Immature natural killer cell (primary cell): ENCODE data around the gene TULP4. TPM values are rescaled to one million over a fixed set of nuclear protein-coding genes. Genes with fewer than 3 reads are reported as not detected.

Experiments
- DNase-seq, 3 donors: peaks; one replicate each; pipeline ENCODE4 v3.0.0; 2022; ENCODE audit warnings: mixed read lengths in 1 of 3
- H3K27ac Mint-ChIP-seq, 6 donors: one replicate each; pipeline ENCODE4 v1.8.0; 2020; ENCODE audit warnings: mixed read lengths in 6 of 6, mild to moderate bottlenecking in 5 of 6, inconsistent platforms in 4 of 6, moderate library complexity in 3 of 6
- H3K27me3 Mint-ChIP-seq, 3 donors: one replicate each; pipeline ENCODE4 v1.8.0; 2020 to 2021; ENCODE audit warnings: low read depth in 3 of 3, mild to moderate bottlenecking in 3 of 3, mixed read lengths in 3 of 3, moderate library complexity in 3 of 3, inconsistent platforms in 1 of 3
- H3K36me3 Mint-ChIP-seq, 3 donors: one replicate each; pipeline ENCODE4 v1.8.0; 2020; ENCODE audit warnings: mixed read lengths in 3 of 3, inconsistent platforms in 2 of 3, mild to moderate bottlenecking in 2 of 3
- H3K4me1 Mint-ChIP-seq, 2 donors: one replicate each; pipeline ENCODE4 v1.8.0; 2020; ENCODE audit warnings: inconsistent platforms in 2 of 2, mild to moderate bottlenecking in 2 of 2, mixed read lengths in 2 of 2, moderate library complexity in 1 of 2
- H3K4me3 Mint-ChIP-seq, 5 donors: one replicate each; pipeline ENCODE4 v1.8.0; 2020; ENCODE audit warnings: mild to moderate bottlenecking in 5 of 5, mixed read lengths in 5 of 5, inconsistent platforms in 3 of 5, moderate library complexity in 3 of 5
- H3K9me3 Mint-ChIP-seq, 6 donors: one replicate each; pipeline ENCODE4 v1.8.0; 2020; ENCODE audit warnings: mild to moderate bottlenecking in 6 of 6, mixed read lengths in 6 of 6, inconsistent platforms in 4 of 6, moderate library complexity in 3 of 6
- polyA plus RNA-seq, 3 donors: library from polyadenylated mRNA; unstranded; fragments of 300-500 nt; fragmentation: Illumina TruSeq; gene quantifications; one replicate each; pipeline ENCODE4 v1.2.3, GENCODE V29; 2021

Gene TULP4
- polyA plus RNA-seq, 3 donors from 2014 or later, result 19.0 to 46.9 (median 22.2) TPM

DNA sequence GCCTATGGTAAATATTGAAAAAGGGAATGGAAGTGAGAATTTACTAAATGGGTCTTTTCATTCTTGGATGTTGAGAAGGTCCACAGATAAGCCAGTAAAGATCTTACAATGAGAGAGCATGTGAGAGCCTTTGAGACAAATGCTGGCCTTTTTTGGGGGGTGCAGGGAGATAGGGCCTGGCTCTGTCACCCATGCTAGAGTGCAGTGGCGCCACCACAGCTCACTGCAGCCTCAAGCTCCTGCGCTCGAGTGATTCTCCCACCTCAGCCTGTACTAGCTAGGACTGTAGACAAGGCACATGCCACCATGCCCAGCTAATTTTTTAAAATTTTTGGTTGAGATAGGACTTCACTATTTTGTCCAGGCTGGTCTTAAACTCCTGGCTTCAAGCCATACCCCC, 184.4 kb downstream of the TULP4 start:
- H3K36me3 Mint-ChIP-seq, result peaks cover 13 to 38% (median 28%) of the 10 kb centered on the region in 3 donors
- no peaks in the 10 kb centered on the region for H3K9me3 Mint-ChIP-seq
- H3K4me3 Mint-ChIP-seq, result no peak overlapping the region
- peaks cover 0 to 1% (median 0%) of the 10 kb centered on the region in 3 donors for H3K27me3 Mint-ChIP-seq
- H3K27ac Mint-ChIP-seq, result no peak overlapping the region
- no peaks in the 10 kb centered on the region for H3K4me1 Mint-ChIP-seq
- DNase-seq, result no peak

DNA sequence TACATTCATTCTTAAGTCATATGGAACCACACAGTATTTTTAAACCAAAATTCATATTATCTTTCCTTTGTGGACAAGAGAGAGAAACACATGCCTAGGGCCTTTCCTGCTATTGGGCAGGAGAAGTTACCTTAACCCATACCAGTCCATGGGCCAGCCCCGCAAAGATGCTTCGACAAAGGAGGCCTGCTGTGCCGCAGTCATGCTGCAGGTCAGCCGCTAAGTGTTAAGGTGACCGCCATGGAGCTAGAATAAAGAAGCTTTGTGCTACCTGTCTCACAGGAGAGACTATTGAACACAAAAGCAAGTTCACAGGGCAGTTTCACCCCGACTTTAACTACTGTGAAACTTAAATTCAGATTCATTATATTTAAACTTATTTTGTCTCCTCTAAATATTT, 185.4 kb downstream of the TULP4 start:
- no peak overlapping the region for H3K4me3 Mint-ChIP-seq
- H3K27ac Mint-ChIP-seq, result no peak overlapping the region
- H3K36me3 Mint-ChIP-seq, result peaks cover 10 to 32% (median 28%) of the 10 kb centered on the region in 3 donors
- no peaks in the 10 kb centered on the region for H3K27me3 Mint-ChIP-seq
- no peaks in the 10 kb centered on the region for H3K4me1 Mint-ChIP-seq
- no peaks in the 10 kb centered on the region for H3K9me3 Mint-ChIP-seq
- DNase-seq, result no peak

DNA sequence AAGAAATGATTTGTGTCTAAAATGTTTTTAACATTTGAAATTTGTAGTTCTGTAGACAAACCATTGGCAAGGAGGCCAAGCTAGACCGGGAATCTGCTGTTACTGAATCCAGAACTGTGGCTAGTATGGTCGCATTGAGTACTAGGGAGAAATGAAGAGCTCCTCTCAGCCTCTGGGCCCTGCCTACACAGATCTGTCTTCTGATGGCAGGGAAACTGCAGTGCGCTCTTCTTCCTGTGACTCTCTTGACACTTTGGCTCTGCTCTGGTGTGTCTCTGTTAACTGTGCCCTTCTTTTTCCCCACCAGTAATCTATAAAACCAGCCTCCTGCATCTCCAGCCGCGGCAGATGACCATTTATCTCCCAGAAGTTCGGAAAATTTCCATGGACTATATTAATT, 186.1 kb downstream of the TULP4 start:
- Mint-ChIP-seq H3K4me1 (no peaks in the 10 kb centered on the region), H3K4me3 (no peak overlapping the region), H3K27me3 (no peaks in the 10 kb centered on the region), H3K9me3 (no peaks in the 10 kb centered on the region), H3K36me3 (peaks cover 12 to 33% (median 28%) of the 10 kb centered on the region in 3 donors), H3K27ac (no peak overlapping the region)
- DNase-seq, result no peak

DNA sequence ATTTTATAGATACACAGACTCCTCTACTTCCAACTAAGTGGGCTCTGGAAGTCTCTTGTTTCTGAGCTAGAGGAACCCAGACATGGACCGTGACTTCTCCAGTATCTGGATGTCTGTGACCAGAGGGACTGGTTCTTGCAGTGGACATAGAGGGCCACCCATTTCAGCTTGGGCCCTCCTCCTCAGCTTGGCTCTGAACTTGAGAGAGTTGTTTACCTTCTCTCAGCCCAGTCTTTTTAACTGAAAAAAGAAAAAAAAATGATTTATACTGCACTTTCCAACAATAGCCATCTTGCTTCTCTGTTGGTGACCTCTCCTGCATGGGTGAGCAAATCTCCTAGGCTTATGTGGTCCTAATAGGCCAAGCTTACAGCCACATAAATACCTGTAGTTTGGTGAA, 187.3 kb downstream of the TULP4 start:
- H3K9me3 Mint-ChIP-seq, result no peaks in the 10 kb centered on the region
- peaks cover 19 to 36% (median 22%) of the 10 kb centered on the region in 3 donors for H3K36me3 Mint-ChIP-seq
- no peaks in the 10 kb centered on the region for H3K27me3 Mint-ChIP-seq
- no peak overlapping the region for H3K27ac Mint-ChIP-seq
- DNase-seq, result no peak
- peaks cover 0 to 2% of the 10 kb centered on the region in 2 donors for H3K4me1 Mint-ChIP-seq
- no peak overlapping the region for H3K4me3 Mint-ChIP-seq

DNA sequence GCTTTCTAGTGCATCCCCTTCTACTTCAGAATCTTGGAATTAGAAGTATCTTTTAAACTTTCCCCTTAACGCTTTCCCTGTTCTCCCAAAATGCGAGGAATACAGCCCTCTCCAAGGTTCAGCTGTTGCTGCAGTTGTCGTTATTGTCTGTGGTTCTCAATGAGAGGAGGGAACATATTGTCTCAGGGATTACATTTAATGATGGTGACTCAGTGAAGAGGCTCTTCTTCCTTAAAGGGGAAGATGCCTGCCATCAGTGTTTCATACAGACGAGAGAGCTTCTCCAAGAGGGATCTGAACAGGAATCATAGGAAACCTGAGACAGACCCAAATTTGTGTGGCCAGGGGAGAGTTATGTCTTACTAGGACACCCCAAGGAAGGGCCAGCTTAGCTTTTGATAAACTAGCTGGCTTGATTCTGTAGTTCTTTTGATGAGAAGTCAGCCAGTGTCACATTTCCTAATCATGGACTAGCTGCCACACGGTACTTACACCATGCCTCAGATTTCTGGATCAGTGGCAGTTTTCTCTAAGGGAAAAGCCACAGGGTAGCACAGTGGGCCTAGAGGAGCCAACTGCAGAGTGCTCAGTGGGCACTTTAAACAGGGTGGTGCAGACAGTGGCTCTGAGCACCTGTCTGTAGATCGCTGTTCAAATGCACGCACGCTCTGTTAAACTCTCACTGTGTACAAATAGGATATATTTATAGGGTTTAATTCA, 187.9 kb downstream of the TULP4 start:
- no peaks in the 10 kb centered on the region for H3K9me3 Mint-ChIP-seq
- peaks cover 0 to 2% of the 10 kb centered on the region in 2 donors for H3K4me1 Mint-ChIP-seq

DNA sequence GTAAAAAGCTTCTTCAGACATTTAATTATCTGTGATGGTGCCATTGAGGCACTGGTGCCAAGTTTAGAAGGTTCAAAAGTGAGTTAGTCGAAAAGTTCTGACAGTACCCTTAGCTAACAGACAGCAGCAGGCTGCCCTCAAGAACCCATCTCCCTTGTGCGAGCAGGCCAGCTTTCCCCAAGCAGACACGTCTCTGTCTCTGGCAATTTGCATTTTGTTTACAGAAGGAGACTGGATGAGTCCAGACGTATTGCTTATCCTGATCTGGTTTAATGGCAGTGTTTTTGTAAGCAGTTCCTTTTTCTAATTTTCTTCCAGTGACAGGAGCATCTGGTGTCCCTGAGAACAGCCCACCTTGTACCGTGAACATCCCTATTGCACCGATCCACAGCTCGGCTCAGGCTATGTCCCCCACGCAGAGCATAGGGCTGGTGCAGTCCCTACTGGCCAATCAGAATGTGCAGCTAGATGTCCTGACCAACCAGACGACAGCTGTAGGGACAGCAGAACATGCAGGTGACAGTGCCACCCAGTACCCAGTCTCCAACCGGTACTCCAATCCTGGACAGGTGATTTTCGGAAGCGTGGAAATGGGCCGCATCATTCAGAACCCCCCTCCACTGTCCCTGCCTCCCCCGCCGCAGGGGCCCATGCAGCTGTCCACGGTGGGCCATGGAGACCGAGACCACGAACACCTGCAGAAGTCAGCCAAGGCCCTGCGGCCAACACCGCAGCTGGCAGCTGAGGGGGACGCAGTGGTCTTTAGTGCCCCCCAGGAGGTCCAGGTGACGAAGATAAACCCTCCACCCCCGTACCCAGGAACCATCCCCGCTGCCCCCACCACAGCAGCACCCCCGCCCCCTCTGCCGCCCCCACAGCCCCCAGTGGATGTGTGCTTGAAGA, 189.3 kb downstream of the TULP4 start:
- H3K36me3 Mint-ChIP-seq, result peaks cover 21 to 45% (median 32%) of the 10 kb centered on the region in 3 donors
- DNase-seq, result no peak
- no peak overlapping the region for H3K4me3 Mint-ChIP-seq
- H3K4me1 Mint-ChIP-seq, result peaks cover 2 to 4% of the 10 kb centered on the region in 2 donors
- H3K27me3 Mint-ChIP-seq, result peaks cover 0 to 2% (median 2%) of the 10 kb centered on the region in 3 donors
- no peaks in the 10 kb centered on the region for H3K9me3 Mint-ChIP-seq
- H3K27ac Mint-ChIP-seq, result no peak overlapping the region

More for the DNA sequence above, 187.9 kb downstream of the TULP4 start:
- H3K4me3 Mint-ChIP-seq, result no peak overlapping the region
- DNase-seq, result no peak
- no peaks in the 10 kb centered on the region for H3K27me3 Mint-ChIP-seq
- H3K36me3 Mint-ChIP-seq, result peaks cover 21 to 41% (median 24%) of the 10 kb centered on the region in 3 donors
- H3K27ac Mint-ChIP-seq, result no peak overlapping the region

DNA sequence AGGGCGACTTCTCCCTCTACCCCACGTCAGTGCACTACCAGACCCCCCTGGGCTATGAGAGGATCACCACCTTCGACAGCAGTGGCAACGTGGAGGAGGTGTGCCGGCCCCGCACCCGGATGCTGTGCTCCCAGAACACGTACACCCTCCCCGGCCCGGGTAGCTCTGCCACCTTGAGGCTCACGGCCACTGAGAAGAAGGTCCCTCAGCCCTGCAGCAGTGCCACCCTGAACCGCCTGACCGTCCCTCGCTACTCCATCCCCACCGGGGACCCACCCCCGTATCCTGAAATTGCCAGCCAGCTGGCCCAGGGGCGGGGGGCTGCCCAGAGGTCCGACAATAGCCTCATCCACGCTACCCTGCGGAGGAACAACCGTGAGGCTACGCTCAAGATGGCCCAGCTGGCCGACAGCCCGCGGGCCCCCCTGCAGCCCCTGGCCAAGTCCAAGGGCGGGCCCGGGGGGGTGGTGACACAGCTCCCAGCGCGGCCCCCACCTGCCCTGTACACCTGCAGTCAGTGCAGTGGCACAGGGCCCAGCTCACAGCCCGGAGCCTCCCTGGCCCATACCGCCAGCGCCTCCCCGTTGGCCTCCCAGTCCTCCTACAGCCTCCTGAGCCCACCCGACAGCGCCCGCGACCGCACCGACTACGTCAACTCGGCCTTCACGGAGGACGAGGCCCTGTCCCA, 190.1 kb downstream of the TULP4 start:
- H3K4me3 Mint-ChIP-seq, result no peak overlapping the region
- H3K9me3 Mint-ChIP-seq, result no peaks in the 10 kb centered on the region
- peaks cover 2 to 4% of the 10 kb centered on the region in 2 donors for H3K4me1 Mint-ChIP-seq
- H3K27me3 Mint-ChIP-seq, result peaks cover 0 to 2% (median 2%) of the 10 kb centered on the region in 3 donors
- no peak for DNase-seq
- no peak overlapping the region for H3K27ac Mint-ChIP-seq
- H3K36me3 Mint-ChIP-seq, result peaks cover 25 to 46% (median 35%) of the 10 kb centered on the region in 3 donors

DNA sequence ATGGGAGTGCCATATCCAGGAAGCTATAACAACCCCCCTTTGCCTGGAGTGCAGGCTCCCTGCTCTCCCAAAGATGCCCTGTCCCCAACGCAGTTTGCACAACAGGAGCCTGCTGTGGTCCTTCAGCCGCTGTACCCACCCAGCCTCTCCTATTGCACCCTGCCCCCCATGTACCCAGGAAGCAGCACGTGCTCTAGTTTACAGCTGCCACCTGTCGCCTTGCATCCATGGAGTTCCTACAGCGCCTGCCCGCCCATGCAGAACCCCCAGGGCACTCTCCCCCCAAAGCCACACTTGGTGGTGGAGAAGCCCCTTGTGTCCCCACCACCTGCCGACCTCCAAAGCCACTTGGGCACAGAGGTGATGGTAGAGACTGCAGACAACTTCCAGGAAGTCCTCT, 191.0 kb downstream of the TULP4 start:
- DNase-seq, result no peak
- Mint-ChIP-seq H3K36me3 (peaks cover 25 to 52% (median 43%) of the 10 kb centered on the region in 3 donors), H3K9me3 (no peaks in the 10 kb centered on the region), H3K27me3 (peaks cover 0 to 2% (median 2%) of the 10 kb centered on the region in 3 donors), H3K27ac (no peak overlapping the region), H3K4me3 (no peak overlapping the region), H3K4me1 (peaks cover 2 to 4% of the 10 kb centered on the region in 2 donors)

DNA sequence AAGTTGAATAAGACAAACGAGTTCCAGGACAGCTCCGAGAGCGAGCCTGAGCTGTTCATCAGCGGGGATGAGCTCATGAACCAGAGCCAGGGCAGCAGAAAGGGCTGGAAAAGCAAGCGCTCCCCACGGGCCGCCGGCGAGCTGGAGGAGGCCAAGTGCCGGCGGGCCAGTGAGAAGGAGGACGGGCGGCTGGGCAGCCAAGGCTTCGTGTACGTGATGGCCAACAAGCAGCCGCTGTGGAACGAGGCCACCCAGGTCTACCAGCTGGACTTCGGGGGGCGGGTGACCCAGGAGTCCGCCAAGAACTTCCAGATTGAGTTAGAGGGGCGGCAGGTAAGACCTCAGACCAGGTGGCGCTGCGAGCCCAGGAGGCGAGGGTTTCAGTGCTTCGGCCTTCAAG, 191.6 kb downstream of the TULP4 start:
- peaks cover 2 to 4% of the 10 kb centered on the region in 2 donors for H3K4me1 Mint-ChIP-seq
- H3K4me3 Mint-ChIP-seq, result no peak overlapping the region
- no peak for DNase-seq
- H3K27ac Mint-ChIP-seq, result no peak overlapping the region
- no peaks in the 10 kb centered on the region for H3K9me3 Mint-ChIP-seq
- peaks cover 19 to 47% (median 44%) of the 10 kb centered on the region in 3 donors for H3K36me3 Mint-ChIP-seq
- H3K27me3 Mint-ChIP-seq, result peaks cover 0 to 2% (median 2%) of the 10 kb centered on the region in 3 donors

DNA sequence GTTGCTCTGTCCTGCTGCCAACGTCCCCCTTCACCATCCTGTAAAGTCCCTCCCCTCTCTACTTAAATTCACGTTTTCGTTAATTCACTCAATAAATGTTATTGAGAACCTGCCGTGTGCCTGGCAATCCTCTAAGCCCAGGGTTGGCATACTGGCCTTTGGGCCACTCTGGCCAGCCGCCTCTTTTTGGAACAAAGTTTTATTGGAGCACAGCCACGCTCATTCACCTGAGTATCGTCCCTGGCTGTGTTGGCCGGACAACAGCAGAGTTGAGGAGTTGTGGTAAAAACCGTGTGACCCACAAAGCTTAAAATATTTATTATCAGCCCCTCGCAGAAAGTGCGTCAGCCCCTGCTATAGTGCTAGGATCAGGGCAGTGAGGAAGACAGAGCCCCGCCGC, 192.9 kb downstream of the TULP4 start:
- Mint-ChIP-seq H3K27me3 (peaks cover 0 to 2% (median 2%) of the 10 kb centered on the region in 3 donors), H3K27ac (no peak overlapping the region), H3K9me3 (no peaks in the 10 kb centered on the region), H3K4me1 (peaks cover 2 to 4% of the 10 kb centered on the region in 2 donors), H3K36me3 (peaks cover 9 to 44% (median 41%) of the 10 kb centered on the region in 3 donors), H3K4me3 (no peak overlapping the region)
- no peak for DNase-seq

DNA sequence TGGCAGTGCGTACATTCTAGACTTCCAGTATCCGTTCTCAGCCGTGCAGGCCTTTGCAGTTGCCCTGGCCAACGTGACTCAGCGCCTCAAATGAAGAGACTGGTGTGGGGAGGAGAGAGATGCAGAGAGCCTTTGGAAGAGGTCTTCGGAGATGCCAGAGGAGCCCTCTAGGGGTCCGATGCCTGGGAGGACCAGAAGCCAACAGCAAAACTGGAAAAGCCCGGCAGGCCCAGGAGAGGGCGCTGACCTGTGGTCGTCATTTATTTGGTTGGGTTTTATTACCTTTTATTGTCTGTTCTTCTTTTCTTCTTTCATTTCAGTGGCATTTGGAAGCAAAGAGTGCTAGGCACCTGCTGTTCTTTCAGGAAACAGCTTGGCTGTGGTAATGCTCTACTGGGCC, 194.3 kb downstream of the TULP4 start:
- no peaks in the 10 kb centered on the region for H3K9me3 Mint-ChIP-seq
- no peak for DNase-seq
- no peak overlapping the region for H3K4me3 Mint-ChIP-seq
- H3K27me3 Mint-ChIP-seq, result peaks cover 0 to 2% (median 2%) of the 10 kb centered on the region in 3 donors
- H3K4me1 Mint-ChIP-seq, result peaks cover 2 to 4% of the 10 kb centered on the region in 2 donors
- H3K27ac Mint-ChIP-seq, result no peak overlapping the region
- H3K36me3 Mint-ChIP-seq, result peaks cover 4 to 39% (median 37%) of the 10 kb centered on the region in 3 donors

DNA sequence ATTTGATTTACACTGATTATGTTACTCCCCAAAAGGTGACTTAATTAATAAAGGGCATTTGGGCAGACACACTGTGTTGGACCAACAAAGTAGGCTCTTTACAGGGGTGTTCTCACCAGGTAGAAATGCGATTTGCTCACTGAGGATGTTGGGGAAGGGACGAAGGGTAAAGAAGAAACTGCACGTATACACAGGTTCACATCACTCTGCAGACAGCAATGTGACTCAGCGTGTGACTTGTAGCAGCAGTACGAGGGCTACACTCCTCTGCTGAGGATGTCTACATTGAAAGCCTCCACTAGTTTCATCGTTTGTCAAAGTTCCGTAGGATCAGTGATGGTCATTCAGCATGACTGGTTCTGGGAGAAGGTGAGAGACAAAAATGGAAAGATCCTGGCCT, 194.9 kb downstream of the TULP4 start:
- peaks cover 0 to 2% (median 2%) of the 10 kb centered on the region in 3 donors for H3K27me3 Mint-ChIP-seq
- H3K9me3 Mint-ChIP-seq, result no peaks in the 10 kb centered on the region
- H3K27ac Mint-ChIP-seq, result no peak overlapping the region
- H3K4me3 Mint-ChIP-seq, result no peak overlapping the region
- H3K4me1 Mint-ChIP-seq, result peaks cover 2 to 4% of the 10 kb centered on the region in 2 donors
- H3K36me3 Mint-ChIP-seq, result peaks cover 4 to 39% (median 36%) of the 10 kb centered on the region in 3 donors
- DNase-seq, result no peak

DNA sequence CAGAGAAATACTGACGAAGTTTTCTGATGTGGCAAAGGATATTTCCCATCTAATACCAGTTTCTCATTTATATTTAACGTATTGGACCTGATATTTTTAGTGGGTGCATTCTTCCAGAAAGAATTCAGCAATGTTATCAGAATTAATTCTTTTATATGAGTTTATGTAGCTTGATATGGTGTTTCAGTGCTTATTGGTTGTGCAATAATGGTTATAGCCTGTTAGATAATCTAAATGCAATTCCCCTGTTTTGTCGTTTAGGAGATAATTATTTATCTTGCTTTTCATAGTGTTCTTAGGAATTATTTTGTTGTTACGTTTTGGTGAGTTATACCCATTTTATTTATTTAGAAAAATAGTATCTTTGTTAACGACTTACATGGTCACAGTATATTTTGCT, 196.2 kb downstream of the TULP4 start:
- DNase-seq, result no peak
- Mint-ChIP-seq H3K27me3 (peaks cover 0 to 2% (median 2%) of the 10 kb centered on the region in 3 donors), H3K27ac (no peak overlapping the region), H3K4me1 (peaks cover 4 to 6% of the 10 kb centered on the region in 2 donors), H3K36me3 (peaks cover 4 to 34% (median 31%) of the 10 kb centered on the region in 3 donors), H3K4me3 (no peak overlapping the region), H3K9me3 (no peaks in the 10 kb centered on the region)
